HepG2 (cell line): Measurements from ENCODE around the gene ZNF416. TPM values are rescaled to one million over a fixed set of nuclear protein-coding genes. Genes with fewer than 3 reads are reported as not detected.

Experiments used
- AHDC1 ChIP-seq: sonication (generic); formaldehyde crosslinking; IDR thresholded peaks from 2 replicates; pipeline ENCODE4 v1.5.1; 2020; ENCODE audit warnings: mild to moderate bottlenecking, missing genetic modification reagents, borderline replicate concordance
- CENPX ChIP-seq: sonication (generic); formaldehyde crosslinking; IDR thresholded peaks from 2 replicates; pipeline ENCODE4 v1.9.0; 2021; ENCODE audit warnings: mild to moderate bottlenecking, missing genetic modification reagents, moderate library complexity
- HMGXB4 ChIP-seq, 2 experiments: sonication (generic) in 1 of 2; formaldehyde crosslinking in 1 of 2; IDR thresholded peaks; 2 replicates each; pipeline versions ENCODE4 v1.4.0 to v1.6.1; 2018 to 2020; ENCODE audit warnings: missing genetic modification reagents in 2 of 2, borderline replicate concordance in 1 of 2, low read depth in 1 of 2, mild to moderate bottlenecking in 1 of 2, missing biosample characterization in 1 of 2
- IRF1 ChIP-seq: sonication (generic); formaldehyde crosslinking; IDR thresholded peaks from 2 replicates; pipeline ENCODE4 v1.4.0; 2020; ENCODE audit warnings: low read depth, mild to moderate bottlenecking, missing genetic modification reagents
- NONO ChIP-seq, 2 experiments: fragments of 450-650 bp in 1 of 2; sonication (generic) in 1 of 2; formaldehyde crosslinking in 1 of 2; IDR thresholded peaks in 1 of 2; conservative IDR thresholded peaks in 1 of 2; 2 replicates each; pipeline versions ENCODE4 v1.6.1 to v1.8.0; 2017 to 2022; ENCODE audit warnings: mild to moderate bottlenecking in 1 of 2, missing genetic modification reagents in 1 of 2, moderate library complexity in 1 of 2
- NR2F1 ChIP-seq, 2 experiments: fragments of 450-650 bp in 1 of 2; formaldehyde crosslinking in 1 of 2; IDR thresholded peaks; 2 replicates each; pipeline versions ENCODE4 v1.5.0 to v1.6.1; 2016 to 2020; ENCODE audit warnings: mild to moderate bottlenecking in 1 of 2, missing compliant biosample characterization in 1 of 2, missing genetic modification reagents in 1 of 2, moderate library complexity in 1 of 2
- NR2F2 ChIP-seq: IDR thresholded peaks from 2 replicates; pipeline ENCODE4 v1.6.1; 2012; ENCODE audit warnings: low read depth, inconsistent platforms, borderline replicate concordance
- PATZ1 ChIP-seq: sonication (generic); formaldehyde crosslinking; IDR thresholded peaks from 2 replicates; pipeline ENCODE4 v1.4.0; 2020; ENCODE audit warnings: missing genetic modification reagents
- PITX1 ChIP-seq: sonication (generic); formaldehyde crosslinking; IDR thresholded peaks from 2 replicates; pipeline ENCODE4 v1.5.1; 2020; ENCODE audit warnings: mild to moderate bottlenecking, missing genetic modification reagents
- REPIN1 ChIP-seq: sonication (generic); formaldehyde crosslinking; IDR thresholded peaks from 2 replicates; pipeline ENCODE4 v1.8.0; 2022; ENCODE audit warnings: missing genetic modification reagents, low read depth, mild to moderate bottlenecking, borderline replicate concordance
- SCMH1 ChIP-seq: sonication (generic); formaldehyde crosslinking; IDR thresholded peaks from 2 replicates; pipeline ENCODE4 v1.9.0; 2021; ENCODE audit warnings: missing genetic modification reagents, mild to moderate bottlenecking, borderline replicate concordance
- SP1 ChIP-seq, 2 experiments: fragments of 450-650 bp in 1 of 2; sonication (generic) in 1 of 2; formaldehyde crosslinking in 1 of 2; IDR thresholded peaks; 2 replicates each; pipeline versions ENCODE4 v1.4.0 to v1.6.1; 2016 to 2020; ENCODE audit warnings: missing genetic modification reagents in 1 of 2
- ZFY ChIP-seq: sonication (generic); formaldehyde crosslinking; IDR thresholded peaks from 2 replicates; pipeline ENCODE4 v1.4.0; 2020; ENCODE audit warnings: missing genetic modification reagents
- ZGPAT ChIP-seq: IDR thresholded peaks from 2 replicates; pipeline ENCODE4 v1.6.1; 2016; ENCODE audit warnings: mild to moderate bottlenecking
- ZNF567 ChIP-seq: sonication (generic); formaldehyde crosslinking; IDR thresholded peaks from 2 replicates; pipeline ENCODE4 v1.8.1; 2023; ENCODE audit warnings: mild to moderate bottlenecking, missing genetic modification reagents, borderline replicate concordance
- ZSCAN9 ChIP-seq: IDR thresholded peaks from 2 replicates; pipeline ENCODE4 v1.6.1; 2016; ENCODE audit warnings: borderline replicate concordance
- polyA plus RNA-seq, 8 experiments: library from polyadenylated mRNA; depleted of rRNA in 3 of 8; stranded (reverse) in 7 of 8; unstranded in 1 of 8; fragments of >200 nt; fragmentation: Illumina TruSeq in 4 of 8; extraction: Trizol in 4 of 8; gene quantifications; 2 replicates each; pipeline versions ENCODE4 v1.2.1 to v1.2.3, GENCODE V29; 2011 to 2016; ENCODE audit warnings: low read depth in 4 of 8, missing spikeins in 1 of 8, mixed read lengths in 1 of 8; ENCODE audit not compliant: insufficient read depth in 1 of 8
- total RNA-seq, 5 experiments: library from RNA; depleted of rRNA; stranded (reverse); fragments of >200 nt; fragmentation: Illumina TruSeq; extraction: Trizol; gene quantifications; 2 replicates each; pipeline ENCODE4 v1.2.3, GENCODE V29; 2016; ENCODE audit warnings: low read depth in 1 of 5

ZNF416 gene
- total and polyA plus RNA-seq, 2 of the 13 experiments (the other 11 are each of a cell fraction or from before 2014, with no cell fraction given) = 1.5 to 5.3 TPM

GRCh38 chr19:57599761-57600383 is 21.2 kb upstream of the ZNF416 start, which contains the start of gene ZNF530 (continued):
- TF ChIP-seq PATZ1 (CRISPR knock-in tag) = peak; percentile 29
- no peak for TF ChIP-seq SP1 (IDR thresholded peaks at IDR 0.05)
- no peak for TF ChIP-seq SP1 (CRISPR knock-in tag; IDR thresholded peaks at IDR 0.05)
- peak; percentile 64; the same call in 1 of the 2 replicates for TF ChIP-seq REPIN1 (CRISPR knock-in tag)
- TF ChIP-seq ZSCAN9 (CRISPR knock-in tag) = no peak
- TF ChIP-seq HMGXB4 (CRISPR knock-in tag; IDR thresholded peaks at IDR 0.05; ENCODE audit: borderline replicate concordance in 1 of 2, low read depth in 1 of 2) = peak; percentile 26 to 45; a peak in 1 of 4 replicates
- TF ChIP-seq ZFY (CRISPR knock-in tag) = peak; percentile 69
- no peak for TF ChIP-seq SCMH1 (CRISPR knock-in tag)
- TF ChIP-seq ZGPAT (CRISPR knock-in tag) = peak; percentile 73
- no peak for TF ChIP-seq NR2F2
- no peak for TF ChIP-seq NR2F1 (CRISPR knock-in tag; IDR thresholded peaks at IDR 0.05)
- peak; percentile 71 for TF ChIP-seq PITX1 (CRISPR knock-in tag)
- TF ChIP-seq CENPX (CRISPR knock-in tag) = no peak
- no peak for TF ChIP-seq ZNF567 (CRISPR knock-in tag)
- no peak for TF ChIP-seq IRF1
- no peak for TF ChIP-seq NONO (IDR thresholded peaks at IDR 0.05)
- TF ChIP-seq NONO (CRISPR knock-in tag; conservative IDR thresholded peaks at IDR 0.05) = no peak
- no peak for TF ChIP-seq AHDC1
